HG03196 (cell line): Measurements from ENCODE around the gene RAI14.

Experiments used
- ATAC-seq: cut with Tn5 transposase; IDR thresholded peaks from one replicate; pipeline ENCODE4 v1.9.1; 2021; ENCODE audit not compliant: unreplicated experiment

RAI14 gene

GRCh38 chr5:34639852-34640626, 16.1 kb upstream of the RAI14 start:
- no peak for ATAC-seq

- no peak for ATAC-seq
Measured at GRCh38 chr5:34648039-34648839, 7.9 kb upstream of the RAI14 start.

GRCh38 chr5:34648840-34649158, 7.3 kb upstream of the RAI14 start:
- ATAC-seq, result no peak

- ATAC-seq, result no peak
Measured at GRCh38 chr5:34651791-34652190, 4.3 kb upstream of the RAI14 start.

GRCh38 chr5:34652466-34652865, 3.7 kb upstream of the RAI14 start:
- no peak for ATAC-seq

- ATAC-seq, result no peak
Measured at GRCh38 chr5:34652914-34653313, 3.2 kb upstream of the RAI14 start.

GRCh38 chr5:34653708-34654107, 2.4 kb upstream of the RAI14 start:
- ATAC-seq, result no peak

GRCh38 chr5:34655354-34655991, 655 bp upstream of the RAI14 start:
- ATAC-seq, result no peak

GRCh38 chr5:34656700-34657273, 659 bp downstream of the RAI14 start:
- no peak for ATAC-seq

- ATAC-seq, result no peak
Measured at GRCh38 chr5:34657274-34657921, 1.3 kb downstream of the RAI14 start.

- ATAC-seq, result no peak
Measured at GRCh38 chr5:34657988-34658387, 1.9 kb downstream of the RAI14 start.

GRCh38 chr5:34659168-34659567, 3.0 kb downstream of the RAI14 start:
- ATAC-seq, result no peak

GRCh38 chr5:34660444-34660843, 4.3 kb downstream of the RAI14 start:
- no peak for ATAC-seq

- ATAC-seq, result no peak
Measured at GRCh38 chr5:34663771-34664496, 7.8 kb downstream of the RAI14 start.

GRCh38 chr5:34666392-34667080, 10.4 kb downstream of the RAI14 start:
- ATAC-seq, result no peak

GRCh38 chr5:34667705-34668104, 11.6 kb downstream of the RAI14 start:
- ATAC-seq, result no peak

- ATAC-seq, result no peak
Measured at GRCh38 chr5:34669931-34670516, 13.9 kb downstream of the RAI14 start.

GRCh38 chr5:34672196-34672595, 16.1 kb downstream of the RAI14 start:
- ATAC-seq, result no peak

- no peak for ATAC-seq
Measured at GRCh38 chr5:34673463-34674125, 17.5 kb downstream of the RAI14 start.
